NCI-H2171 treated with DMSO at 0.1 percent for 48 hours (cell line): Measurements from ENCODE around the gene LRRC17.
"Not testable (repeated sequence)": the region's sequence is repeated elsewhere in the genome, so short reads cannot be mapped to it uniquely, and the experiment has no call there.

Experiments used
- DNase-seq: peaks from one replicate; lab custom pipeline; 2025; lab: John Stamatoyannopoulos, UW

The LRRC17 gene

DNA sequence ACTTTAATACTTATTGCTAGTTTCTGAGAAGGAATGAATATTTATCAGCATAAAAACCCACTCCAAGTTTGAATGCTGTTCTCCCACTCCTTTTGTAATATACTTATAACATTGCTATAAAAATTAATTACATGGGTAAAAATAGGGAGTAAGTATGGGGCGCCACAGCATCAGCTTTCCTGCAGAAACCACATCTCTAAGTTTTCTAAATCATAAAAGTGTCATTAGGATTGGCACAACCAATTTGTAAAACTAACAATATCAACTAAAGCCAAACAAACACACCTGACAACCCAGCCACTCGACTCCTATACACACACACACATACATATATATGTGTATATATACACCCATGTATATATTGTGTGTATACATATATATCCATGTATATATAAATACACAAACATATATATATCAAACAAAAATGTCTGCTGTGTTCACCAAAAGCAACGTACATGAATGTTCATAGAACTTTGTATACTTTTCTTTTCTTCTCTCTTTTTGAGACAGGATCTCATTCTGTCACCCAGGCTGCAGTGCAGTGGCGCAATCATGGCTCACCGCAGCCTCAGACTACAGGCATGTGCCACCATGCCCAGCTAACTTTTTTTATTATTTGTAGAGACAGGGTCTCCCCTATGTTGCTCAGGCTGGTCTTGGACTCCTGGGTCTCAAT, 14.8 kb upstream of the LRRC17 start:
- no peak for DNase-seq

DNA sequence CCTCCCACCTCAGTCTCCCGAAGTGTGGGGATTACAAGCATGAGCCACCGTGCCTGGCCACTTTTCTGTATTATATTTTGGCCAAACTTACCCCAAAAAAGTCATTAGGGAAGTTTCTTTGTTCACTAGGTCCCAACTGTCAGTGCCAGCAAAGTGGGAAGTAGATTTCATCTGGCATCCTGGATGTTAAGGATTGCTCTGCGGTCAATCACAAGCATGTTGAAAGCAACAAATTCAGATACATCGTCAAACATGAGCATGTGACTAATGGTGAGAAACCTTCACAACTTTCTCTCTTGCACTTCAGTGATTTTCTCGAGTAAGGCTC, 14.3 kb upstream of the LRRC17 start:
- DNase-seq, result no peak

DNA sequence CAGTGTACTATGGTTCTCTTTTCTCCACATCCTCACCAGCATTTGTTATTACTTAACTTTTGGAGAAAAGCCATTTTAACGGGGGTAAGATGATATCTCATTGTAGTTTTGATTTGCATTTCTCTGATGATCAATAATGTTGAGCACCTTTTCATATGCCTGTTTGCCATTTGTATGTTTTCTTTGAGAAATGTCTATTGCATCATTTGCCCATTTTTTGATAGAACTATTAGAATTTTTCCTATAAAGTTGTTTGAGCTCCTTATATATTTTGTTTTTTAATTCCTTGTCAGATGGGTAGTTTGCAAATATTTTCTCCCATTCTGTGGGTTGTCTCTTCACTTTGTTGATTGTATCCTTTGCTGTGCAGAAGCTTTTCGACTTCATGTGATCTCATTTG, 10.7 kb upstream of the LRRC17 start:
- not testable (repeated sequence) for DNase-seq

DNA sequence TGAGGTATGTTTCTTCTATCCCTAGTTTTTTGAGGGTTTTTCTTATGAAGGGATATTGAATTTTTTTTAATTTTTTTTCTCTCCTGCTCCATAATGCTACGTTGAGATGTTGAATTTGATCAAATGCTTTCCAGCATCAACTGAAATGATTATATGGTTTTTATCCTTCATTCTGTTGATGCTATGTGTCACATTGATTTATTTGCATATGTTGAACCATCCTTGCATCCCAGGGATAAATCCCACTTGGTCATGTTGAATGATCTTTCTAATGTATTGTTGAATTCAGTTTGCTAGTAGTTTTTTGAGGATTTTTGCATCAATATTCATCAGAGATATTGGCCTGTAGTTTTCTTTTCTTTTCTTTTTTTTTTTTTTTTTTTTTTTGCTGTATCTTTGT, 9.2 kb upstream of the LRRC17 start:
- not testable (repeated sequence) for DNase-seq

DNA sequence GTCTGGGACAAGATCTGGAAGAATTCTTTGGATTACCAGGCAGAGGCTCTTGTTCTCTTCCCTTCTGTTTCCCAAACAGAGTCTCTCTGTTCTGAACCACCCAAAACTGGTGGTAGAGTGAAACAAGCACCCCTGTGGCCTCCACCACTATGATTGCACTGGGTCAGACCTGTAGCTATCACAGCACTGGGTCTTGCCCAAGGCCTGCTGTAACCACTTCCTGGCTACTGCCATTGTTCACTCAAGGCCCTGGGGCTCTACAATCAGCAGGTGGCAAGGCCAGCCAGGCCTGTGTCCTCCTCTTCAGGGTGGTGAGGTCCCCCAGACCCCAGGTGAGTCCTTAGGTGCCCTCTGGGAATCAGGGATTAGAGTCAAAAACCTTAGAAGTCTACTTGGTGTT, 4.1 kb upstream of the LRRC17 start:
- no peak for DNase-seq

DNA sequence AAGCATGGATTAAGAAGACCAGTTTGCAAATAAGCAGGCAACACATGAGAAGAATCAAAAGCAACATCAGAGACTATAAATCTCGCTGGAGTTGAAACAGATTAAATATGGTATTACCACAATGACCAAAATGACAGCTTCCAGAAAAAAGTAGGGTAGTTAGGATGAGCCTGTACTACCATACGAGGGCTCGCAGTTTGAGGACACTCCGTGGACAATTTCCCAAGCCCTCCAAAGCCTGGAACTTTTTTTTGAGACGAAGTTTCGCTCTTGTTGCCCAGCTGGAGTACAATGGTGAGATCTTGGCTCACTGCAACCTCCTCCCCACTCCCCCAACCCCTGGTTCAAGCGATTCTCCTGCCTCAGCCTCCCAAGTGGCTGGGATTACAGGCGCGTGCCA, 1.0 kb downstream of the LRRC17 start:
- DNase-seq, result no peak

DNA sequence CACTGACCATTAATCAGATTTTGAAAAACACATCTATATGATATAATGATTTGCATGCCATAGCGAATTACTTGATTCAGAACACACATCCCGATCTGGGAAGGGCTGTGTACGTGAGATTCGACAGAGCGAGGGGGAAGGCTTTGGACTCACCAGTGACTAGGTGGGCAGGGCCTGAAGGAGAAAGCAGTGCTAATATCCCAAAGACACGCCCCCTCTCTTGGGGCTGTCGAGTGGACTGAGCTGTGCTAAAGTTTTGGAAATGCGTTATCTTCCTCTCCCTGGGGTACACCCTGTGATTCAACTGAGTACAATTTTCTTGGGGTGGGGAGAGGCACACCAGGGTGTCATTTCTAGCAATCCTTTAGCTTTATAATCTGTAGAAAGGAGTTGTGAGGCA, 1.8 kb downstream of the LRRC17 start:
- no peak for DNase-seq

DNA sequence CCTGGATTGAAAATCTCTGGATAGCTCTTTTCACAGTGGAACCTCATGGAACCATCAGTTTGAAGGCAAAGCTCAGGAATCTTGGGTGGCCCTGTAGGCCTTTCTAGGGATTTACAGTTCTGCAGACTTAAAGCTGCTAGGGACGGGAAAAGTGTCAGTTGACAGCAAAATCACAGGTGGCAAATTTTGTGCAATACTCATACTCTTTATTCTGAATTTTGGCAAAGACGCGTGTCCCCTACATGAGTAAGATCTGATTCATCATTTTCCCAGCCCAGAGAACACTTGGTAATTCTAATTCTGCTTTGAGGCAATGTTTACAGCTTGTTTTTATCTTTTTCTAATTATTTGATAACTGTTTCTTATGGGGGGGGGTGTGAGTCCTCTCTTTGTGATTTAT, 3.6 kb downstream of the LRRC17 start:
- no peak for DNase-seq

DNA sequence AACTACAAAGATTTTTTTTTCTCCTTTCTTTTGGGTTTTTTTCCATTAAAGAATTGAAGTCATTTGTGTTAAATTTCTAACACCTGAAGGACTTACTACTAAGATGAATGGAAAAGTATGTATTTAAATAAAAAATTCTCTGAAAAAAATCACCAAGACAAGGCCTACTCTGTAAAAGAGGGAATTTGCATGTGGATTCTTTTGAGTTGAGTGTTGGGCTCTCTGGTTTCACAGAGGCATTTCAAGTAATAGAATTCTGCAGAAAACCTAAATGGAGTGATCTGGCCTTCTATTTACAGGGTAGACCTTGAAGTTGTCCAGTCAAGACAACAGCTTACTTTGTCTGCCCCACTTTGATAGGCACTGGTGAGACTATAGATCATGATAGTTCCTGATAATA, 4.1 kb downstream of the LRRC17 start:
- DNase-seq, result no peak

DNA sequence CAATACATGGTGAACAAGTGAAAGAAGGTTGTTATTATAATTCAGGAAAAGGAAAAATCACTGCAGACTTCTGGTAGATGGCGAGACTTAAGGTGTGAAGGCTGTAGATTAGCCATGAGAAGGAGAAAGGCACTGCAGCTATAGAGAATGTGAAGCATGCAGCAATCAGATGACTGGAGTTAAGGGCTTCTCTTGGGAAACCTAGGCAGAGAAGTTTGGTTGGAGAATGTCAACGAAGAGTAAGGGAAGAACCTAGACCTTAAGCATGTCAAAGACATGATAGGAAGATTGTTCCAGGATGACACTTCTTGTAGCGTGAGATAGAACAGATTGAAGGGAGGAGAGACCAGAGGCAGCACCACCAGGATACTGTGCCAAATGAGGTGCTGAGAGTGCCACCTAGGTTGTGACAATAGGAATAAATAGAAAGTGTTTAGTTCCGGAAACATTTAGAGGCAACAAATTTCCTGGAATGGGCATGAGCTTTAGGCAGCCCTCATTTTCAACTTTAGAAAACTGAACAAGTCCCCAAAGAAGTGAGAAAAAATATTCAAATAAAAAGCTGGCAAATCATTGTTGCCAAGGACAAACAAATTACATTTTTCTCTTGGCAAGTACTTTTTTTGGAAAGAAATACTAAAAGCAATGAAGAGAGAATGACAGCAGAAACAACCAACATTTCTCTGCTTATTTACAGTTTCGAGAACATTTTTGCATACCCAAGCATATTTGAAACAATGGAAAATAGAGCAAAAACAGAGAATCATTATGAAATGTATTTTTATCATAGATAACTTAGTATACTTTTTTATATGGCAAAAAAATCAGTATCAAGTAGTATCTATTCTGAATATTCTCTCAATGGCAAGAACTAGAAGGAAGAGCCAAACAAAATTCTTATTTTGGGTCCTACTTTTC, 4.9 kb downstream of the LRRC17 start:
- DNase-seq, result no peak

DNA sequence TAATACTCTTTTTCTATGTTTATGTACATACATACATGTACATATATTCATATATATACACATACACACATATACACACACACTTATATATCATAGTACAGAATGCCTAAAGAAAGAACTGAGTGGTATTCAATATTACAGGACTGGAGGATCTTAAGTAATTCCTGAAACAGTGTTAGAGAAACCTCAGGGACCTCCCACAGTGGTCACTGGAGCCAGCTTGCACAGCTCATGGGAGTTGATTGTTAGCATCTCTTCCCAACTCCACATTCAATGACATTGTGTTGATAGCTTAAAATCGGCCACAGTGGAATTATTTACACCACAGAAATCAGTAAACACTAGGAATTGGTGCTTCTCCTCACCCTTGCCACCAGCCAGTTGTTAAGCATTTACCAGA, 6.0 kb downstream of the LRRC17 start:
- DNase-seq, result no peak

DNA sequence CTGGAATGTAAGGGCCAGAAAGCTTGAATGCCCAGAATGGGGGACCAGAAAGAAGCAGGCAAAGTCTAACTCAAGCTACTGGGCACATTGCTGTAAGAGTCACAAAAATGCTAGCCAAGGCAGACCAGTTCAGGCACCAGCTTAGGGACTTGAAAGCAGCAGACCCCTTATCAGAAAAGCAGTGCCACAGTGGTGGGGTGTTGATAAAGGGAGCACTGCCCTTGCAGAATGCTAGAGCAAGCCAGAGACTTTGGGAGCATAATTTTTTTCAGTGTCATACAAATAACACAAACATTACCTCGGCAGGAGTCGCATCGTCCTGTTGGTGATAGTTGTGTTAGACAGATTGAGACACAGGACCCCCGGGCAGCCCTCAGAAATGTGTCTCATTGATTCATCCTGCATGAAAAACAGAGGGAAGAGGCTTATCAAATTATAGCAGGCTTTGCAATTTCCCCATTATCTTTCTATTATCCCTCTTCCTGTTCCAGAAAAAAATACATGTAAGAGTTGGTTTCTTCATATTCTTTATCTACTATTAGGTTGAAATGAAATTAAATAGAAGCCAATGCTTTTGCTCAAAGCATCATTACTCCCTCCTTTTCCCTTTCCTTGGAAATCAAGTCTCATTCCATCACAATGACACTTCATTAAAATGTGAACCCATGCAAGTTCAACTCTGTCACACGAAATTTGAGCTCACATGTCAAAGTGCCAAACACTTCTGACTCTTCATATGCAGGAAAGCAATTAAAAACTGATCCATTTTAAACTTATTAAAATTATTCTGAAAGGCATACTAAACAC, 13.4 kb downstream of the LRRC17 start:
- no peak for DNase-seq

DNA sequence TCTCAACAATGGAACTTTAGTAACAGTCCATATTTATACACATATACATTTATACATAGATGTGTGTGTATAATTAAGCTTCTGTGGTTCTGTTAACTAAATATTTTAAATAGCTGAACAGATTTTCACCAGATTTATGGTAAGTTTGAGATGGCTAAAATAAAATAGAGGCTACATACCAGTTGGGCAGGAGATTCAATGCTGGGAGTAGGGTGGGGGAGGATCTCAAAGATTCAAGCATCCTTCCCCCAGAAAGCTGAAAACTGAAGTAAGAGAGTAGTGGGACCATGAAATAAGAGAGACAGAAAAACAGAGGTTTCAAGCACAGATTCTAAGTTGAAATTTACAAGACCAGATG, 14.0 kb downstream of the LRRC17 start:
- no peak for DNase-seq

DNA sequence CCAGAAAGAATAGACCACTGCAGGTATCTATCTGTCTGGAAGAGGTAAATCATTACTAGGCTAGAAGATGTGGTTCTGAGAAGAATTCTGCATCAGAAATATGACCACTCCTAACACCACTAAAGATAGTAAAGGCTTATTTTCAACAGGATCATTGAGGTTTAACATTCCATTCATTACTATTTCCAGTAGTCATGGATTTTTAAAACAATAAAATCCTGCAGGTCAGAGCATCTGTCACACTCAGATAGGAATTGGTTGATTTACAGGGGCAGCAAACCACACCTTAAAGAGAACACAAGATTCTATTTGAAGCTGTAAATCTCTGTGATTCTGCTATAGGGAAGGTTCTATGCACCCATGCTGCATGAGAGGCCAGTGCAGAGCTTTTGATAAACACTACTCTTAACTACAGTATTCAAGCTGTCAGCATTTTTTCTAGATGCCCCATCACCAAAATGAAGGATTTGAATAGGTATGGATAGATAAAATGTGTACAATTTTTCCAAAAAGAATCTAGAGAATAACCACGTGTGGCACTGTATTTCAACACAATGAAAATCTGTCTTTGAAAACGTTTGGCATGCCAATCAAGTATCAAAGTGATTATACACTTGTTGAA, 14.6 kb downstream of the LRRC17 start:
- DNase-seq, result no peak

DNA sequence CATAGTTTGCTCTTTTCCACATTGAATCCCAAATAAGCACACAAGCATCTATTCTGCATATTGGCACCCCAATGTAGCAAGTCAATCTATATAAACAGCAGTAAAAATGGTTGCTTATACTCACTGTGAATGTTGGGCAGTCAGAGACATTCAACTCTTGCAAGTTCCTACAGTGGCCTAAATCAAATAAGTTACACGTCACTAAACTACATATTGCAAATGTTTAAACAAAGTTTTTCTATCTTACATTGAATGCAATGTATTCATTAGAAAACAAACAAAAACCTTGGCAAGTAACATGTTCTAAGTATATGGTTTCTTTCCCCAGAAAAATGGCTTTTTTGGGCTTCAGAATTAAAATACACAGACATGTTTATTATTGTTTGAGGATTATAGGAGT, 19.0 kb downstream of the LRRC17 start:
- DNase-seq, result no peak

DNA sequence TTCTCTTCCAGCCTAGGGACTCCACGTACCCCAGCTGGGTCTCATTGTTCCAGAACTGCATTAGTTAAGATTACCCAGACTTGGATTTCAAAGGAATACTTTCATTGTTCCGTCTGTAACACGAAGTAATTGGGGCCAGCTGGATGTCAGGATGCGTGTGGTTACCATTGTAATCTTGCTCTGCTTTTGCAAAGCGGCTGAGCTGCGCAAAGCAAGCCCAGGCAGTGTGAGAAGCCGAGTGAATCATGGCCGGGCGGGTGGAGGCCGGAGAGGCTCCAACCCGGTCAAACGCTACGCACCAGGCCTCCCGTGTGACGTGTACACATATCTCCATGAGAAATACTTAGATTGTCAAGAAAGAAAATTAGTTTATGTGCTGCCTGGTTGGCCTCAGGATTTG, 21.0 kb downstream of the LRRC17 start:
- no peak for DNase-seq

DNA sequence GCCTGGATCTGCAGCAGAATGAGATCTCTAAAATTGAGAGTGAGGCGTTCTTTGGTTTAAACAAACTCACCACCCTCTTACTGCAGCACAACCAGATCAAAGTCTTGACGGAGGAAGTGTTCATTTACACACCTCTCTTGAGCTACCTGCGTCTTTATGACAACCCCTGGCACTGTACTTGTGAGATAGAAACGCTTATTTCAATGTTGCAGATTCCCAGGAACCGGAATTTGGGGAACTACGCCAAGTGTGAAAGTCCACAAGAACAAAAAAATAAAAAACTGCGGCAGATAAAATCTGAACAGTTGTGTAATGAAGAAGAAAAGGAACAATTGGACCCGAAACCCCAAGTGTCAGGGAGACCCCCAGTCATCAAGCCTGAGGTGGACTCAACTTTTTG, 21.4 kb downstream of the LRRC17 start:
- no peak for DNase-seq

DNA sequence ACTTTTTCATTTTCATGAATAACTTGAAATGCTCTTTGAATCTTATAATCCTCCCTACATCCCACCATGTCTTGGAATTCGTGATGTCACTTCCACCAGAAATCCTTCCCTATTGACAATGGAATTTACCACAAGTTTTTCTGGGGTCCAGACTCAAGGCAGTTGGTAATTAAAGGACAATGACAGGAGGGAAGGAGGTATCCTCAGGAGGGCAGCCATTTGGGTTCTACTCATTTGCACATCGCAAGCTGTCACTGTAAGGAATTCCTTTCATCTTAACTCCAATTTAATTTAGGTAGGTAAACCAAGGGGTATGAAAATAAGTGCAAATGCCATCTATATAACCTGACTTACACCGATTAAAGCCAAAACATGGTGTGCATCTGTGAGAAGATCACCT, 21.9 kb downstream of the LRRC17 start:
- no peak for DNase-seq

DNA sequence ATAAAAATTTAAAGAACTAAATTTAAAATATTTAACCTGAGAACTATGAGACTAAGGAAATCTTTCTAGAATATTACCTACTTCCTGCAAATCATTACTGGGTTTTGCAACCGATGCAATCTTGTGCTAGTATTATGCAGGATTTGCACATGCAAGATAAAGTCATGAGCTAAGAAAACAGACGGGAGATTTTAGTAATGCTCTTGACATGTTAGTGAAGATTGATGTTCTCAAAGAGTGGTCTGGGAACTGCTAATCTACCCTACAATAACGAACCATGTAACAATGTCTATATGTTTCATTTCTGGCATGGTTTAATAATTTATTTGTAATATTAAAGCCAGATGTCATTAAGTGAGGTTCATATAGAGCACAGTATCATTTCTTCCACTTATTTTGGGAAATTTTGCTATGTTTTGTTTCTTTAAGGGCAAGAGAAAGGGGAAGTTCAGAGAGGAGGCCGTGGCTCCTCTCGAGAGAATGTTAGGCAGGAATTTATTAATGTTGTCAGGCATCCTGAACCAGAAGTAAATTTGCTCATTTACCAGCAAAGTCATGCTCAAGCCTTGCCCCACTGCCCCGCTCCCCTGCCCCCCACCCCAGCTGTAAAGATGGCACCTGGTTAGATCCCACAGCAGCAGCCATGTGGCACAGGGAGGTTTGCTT, 22.8 kb downstream of the LRRC17 start:
- DNase-seq, result no peak

DNA sequence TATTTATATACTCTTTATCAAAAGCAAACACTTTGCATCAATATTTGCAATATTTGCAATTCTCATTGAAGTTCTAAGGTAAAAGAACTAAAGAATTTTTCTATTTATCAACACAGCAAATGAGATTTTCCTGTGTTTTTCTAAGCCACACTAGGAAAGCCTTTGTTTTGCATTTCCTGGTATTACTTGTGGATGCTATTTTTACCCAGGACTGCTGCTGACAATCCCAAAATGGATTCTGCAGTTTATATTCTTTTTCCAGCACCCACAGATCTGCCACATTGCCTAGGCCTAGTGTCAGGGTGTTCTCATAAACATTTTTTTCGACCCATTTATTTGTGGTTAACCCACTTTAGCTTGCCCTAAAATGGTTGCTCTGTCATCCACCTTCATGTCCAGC, 25.9 kb downstream of the LRRC17 start:
- no peak for DNase-seq

DNA sequence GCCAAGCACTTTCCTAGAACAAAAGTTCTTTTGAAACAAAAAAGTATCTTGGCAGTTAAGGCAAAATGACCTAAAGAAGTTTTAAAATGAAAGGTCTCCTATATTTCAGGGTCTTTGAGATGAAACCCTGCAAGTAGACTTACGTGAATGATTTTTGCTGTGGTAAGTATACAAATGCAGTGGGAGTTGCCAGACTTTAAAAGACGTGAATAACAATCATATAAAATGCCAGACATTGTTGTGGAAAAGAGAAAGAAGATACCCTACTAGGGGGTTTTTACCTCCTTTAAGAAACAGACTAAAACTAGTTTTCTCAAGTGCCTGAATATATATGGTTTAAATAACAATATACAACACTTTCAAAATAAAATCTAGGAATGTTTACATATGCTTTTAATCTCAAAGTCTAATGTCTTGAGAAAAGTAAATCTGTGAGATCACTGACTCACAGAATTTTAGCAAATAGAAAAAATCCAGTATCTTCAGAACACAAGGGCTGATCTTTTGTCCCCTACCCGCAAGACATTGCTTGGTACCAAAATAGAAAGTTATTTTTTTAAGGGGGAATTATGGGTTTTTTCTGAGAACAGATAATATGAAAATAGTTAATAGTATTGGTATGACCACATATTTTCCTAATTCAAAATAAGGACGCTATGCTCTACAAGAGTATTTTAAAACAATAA, 29.5 kb downstream of the LRRC17 start:
- DNase-seq, result no peak
